LNCAP (cell line): Measurements from ENCODE around the gene EFCC1.

Source experiments
- TF ChIP-seq, protein P1 (sequence below): fragments of 450-650 bp; IDR thresholded peaks from 2 replicates; pipeline ENCODE4 v1.5.1; 2017; ENCODE audit warnings: mild to moderate bottlenecking

Gene EFCC1

GRCh38 chr3:129013491-129013891 is 12.4 kb downstream of the EFCC1 start:
- TF ChIP-seq, protein P1, sequence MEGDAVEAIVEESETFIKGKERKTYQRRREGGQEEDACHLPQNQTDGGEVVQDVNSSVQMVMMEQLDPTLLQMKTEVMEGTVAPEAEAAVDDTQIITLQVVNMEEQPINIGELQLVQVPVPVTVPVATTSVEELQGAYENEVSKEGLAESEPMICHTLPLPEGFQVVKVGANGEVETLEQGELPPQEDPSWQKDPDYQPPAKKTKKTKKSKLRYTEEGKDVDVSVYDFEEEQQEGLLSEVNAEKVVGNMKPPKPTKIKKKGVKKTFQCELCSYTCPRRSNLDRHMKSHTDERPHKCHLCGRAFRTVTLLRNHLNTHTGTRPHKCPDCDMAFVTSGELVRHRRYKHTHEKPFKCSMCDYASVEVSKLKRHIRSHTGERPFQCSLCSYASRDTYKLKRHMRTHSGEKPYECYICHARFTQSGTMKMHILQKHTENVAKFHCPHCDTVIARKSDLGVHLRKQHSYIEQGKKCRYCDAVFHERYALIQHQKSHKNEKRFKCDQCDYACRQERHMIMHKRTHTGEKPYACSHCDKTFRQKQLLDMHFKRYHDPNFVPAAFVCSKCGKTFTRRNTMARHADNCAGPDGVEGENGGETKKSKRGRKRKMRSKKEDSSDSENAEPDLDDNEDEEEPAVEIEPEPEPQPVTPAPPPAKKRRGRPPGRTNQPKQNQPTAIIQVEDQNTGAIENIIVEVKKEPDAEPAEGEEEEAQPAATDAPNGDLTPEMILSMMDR: no peak

DNA sequence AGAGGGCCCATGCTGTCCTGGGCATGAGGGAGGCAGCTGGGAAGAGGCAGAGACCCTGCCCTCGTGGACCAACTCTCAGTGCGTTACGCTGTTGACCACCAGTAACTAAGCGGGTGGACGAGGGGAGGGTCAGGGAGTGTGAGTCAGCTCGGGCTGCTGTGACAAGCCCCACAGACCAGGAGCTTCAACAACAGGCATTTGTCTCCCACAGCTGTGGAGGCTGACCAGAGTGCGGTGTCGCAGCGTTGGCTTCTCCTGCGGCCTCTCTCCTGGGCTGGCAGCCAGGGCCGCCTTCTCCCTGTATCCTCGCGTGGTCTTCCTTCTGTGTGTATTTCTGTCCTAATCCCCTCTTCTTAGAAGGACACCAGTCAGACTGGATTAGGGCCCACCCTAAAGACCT is 13.0 kb downstream of the EFCC1 start:
- TF ChIP-seq, protein P1: no peak

DNA sequence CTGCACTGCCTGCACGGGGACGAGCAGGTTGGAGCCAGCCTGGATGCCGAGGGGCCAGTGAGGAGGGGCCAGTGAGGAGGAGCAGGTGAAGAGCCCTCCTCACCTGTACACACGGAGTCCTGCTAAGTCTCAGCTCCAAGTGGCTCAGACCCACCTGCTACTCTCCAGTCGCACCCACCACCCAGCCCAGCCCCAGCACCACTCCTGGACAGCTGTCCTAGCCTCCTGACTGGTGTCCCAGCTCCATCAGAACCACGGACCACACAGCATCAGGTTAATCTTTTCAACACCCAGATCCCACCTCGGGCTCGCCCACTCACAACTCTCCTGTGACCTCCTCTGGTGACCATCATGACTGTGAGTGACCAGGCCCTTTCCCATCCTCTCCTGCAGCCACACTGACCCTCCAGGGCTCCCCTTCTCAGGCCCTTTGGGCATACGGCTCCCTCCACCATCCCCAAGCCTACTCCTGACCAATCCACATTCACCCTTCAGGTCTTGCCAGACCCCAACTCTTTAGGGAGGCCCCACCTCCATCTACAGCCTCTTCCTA is 13.8 kb downstream of the EFCC1 start:
- TF ChIP-seq, protein P1: no peak

DNA sequence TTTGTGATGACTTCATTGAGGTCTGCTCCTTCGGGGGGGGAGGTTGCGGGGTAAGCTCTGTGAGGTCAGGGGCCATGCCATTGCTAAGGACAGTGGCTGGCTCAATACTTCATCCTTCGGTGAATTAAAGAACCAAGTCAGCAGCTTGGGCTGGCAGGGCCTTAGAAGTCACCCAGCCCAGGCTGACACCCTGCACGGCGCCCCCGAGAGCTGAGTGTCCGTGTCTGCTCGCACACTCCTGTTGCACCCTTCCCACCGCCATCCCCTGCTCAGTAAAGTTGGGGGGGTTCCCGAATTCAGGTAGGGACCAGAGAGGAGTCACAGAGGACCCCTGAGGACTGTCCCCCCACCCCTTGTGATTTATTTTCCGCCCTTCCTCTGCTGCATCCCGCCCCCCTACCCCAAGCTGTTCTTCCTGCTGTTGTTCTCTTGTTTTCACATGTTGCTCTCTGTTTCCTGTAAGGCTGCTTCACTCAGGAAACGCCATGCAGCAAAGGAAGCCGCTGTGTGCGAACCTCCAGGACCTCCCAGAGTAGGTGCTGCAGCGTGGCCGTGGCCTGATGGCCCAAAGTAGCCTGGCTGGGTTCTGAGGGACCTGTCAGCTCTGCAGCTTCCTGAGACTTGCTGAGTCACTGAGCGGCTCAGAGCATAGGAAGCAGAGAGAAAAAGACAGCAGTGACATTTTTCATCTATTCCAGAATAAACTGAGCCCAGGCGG is 14.4 kb downstream of the EFCC1 start:
- TF ChIP-seq, protein P1: no peak

- TF ChIP-seq, protein P1: no peak
Measured at GRCh38 chr3:129016356-129016719, 15.2 kb downstream of the EFCC1 start.

- TF ChIP-seq, protein P1: no peak
Measured at GRCh38 chr3:129016720-129017483, 15.8 kb downstream of the EFCC1 start.

- TF ChIP-seq, protein P1: no peak
Measured at GRCh38 chr3:129017484-129017899, 16.4 kb downstream of the EFCC1 start.
